GM10847 (cell line): ENCODE measurements around the gene PTPRM.

Experiments
- POLR2A ChIP-seq: IDR thresholded peaks from 2 replicates; pipeline ENCODE4 v1.6.1; 2011; ENCODE audit not compliant: insufficient read length; ENCODE audit errors: extremely low read depth

PTPRM gene

DNA sequence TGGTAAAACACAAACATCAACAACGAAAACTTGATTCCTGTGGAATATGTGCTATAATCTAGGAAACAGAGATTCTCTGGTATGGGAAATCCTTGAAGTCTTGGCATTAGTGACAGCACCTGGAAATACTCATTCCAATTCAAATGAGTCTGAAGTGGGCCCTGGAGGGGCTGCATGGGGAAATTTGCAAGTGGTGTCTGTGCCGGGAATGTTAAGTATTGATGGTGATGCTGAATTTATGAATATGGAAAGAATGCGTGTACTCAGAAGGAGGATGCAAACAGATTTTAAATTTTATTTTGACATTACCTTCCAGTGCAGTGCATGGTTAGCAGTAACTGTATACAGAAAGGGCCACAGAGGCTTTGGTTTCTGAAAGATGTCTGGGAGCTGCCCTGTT lies 37.2 kb downstream of the PTPRM start:
- no peak for TF ChIP-seq POLR2A

DNA sequence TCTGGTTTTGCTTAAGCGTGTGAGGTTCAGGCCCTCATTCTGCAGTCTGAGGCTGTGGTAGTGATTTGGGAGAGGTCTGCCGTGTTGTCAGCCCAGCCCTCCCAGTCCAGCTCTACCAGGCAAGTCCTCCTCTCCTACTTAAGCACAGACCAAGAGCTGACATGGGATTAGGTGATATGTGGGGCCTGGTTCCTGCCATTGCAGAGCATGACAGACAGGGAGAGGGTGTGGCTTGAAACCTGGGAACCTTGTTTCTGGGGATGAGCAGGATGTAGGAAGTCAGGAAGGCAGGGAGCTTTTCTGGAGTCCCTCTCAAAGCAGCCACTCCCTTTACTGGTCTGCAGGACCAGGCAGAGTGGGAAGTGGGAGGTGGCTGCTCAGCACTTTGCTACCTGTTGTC lies 38.6 kb downstream of the PTPRM start:
- no peak for TF ChIP-seq POLR2A

DNA sequence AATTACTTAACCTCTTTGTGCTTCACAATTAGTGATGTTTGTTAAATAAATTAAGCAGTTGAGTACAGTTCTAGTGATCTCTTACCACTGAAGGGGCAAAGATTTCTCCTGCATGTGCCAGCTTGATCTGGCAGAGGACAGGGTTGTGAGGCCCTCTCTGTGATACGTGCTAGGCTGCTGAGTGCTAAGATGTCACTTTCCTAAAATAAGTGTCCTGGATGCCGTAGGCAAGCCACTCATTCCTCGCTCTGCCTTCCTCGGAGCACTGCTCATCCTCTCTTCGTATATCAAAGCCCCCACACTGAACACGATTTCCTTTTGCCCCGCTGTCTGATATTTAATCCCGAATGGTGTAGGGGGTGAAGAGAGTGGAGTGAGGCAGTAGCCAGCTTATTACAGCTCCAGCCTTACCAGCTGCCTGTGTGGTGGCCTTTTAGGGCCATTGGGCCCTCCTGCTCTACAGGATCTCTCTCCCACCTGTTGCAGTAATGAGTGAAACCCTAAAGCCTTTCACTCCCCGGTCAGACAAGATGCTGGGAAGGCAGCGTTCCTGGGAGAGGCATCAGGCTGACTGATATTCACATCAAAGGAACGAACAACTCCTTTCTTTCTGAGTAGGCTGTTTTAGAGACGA lies 40.5 kb downstream of the PTPRM start:
- no peak for TF ChIP-seq POLR2A

GRCh38 chr18:7608174-7608550 lies 41.0 kb downstream of the PTPRM start:
- TF ChIP-seq POLR2A = no peak

DNA sequence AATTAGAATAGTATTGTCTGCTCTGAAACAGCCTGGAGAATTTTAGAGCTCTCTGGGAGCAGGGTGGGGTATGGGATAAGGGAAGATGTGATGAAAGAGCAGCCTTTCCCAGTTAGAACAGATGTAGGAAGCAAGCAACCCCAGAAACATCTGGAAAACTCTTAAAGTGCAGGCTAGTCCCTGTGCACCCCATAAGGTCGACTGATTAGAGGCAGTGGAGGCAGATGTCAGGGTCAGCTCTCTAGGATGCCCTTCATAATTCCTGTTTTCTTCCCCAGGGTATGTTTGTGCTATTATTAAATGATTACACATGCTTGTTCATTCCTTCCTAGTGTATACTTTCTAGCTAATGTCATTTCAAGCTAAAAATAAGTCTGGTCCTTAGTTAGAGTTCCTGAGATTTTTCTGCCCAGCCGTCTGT lies 41.7 kb downstream of the PTPRM start:
- no peak for TF ChIP-seq POLR2A

DNA sequence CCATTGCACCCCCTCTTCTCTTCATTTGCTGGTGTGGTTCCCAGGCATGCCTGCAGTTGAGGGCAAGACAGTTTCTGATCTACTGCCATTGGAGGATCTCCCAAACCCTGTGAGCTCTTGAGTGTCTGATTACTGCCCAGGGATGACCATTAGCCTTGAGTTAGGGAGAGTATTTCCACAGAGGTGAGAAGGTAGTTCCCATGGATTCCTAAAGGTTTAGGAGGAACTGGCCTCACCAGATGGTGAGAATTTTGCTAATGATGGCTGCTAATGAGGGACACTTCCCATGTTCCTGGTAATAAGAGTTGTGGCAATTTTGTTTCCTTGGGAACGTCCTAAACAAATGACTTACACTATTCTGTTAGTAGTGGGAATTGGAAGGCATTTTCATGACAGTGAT lies 42.5 kb downstream of the PTPRM start:
- no peak for TF ChIP-seq POLR2A

DNA sequence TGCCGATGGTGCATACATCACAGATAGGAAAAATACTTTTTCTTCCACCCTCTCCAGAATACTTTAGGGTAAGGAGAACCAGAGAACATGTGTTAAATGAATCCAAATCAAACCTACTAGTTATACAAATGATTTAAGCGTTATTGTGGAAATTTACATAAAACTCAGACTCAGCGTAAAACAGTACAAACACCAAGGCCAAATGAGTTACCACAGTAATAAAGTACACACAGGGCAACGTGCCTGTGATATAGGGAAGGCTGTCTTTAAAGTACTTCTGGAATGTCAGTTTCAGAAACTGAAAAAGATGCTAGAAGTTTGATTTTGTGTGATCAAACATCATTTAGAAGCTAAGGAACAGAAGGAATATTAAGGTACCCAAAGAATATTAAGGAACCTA lies 46.9 kb downstream of the PTPRM start:
- TF ChIP-seq POLR2A = no peak

GRCh38 chr18:7615840-7616239 lies 48.7 kb downstream of the PTPRM start:
- TF ChIP-seq POLR2A = no peak

- no peak for TF ChIP-seq POLR2A
These were observed 49.5 kb downstream of the PTPRM start for GRCh38 chr18:7616661-7617060.

DNA sequence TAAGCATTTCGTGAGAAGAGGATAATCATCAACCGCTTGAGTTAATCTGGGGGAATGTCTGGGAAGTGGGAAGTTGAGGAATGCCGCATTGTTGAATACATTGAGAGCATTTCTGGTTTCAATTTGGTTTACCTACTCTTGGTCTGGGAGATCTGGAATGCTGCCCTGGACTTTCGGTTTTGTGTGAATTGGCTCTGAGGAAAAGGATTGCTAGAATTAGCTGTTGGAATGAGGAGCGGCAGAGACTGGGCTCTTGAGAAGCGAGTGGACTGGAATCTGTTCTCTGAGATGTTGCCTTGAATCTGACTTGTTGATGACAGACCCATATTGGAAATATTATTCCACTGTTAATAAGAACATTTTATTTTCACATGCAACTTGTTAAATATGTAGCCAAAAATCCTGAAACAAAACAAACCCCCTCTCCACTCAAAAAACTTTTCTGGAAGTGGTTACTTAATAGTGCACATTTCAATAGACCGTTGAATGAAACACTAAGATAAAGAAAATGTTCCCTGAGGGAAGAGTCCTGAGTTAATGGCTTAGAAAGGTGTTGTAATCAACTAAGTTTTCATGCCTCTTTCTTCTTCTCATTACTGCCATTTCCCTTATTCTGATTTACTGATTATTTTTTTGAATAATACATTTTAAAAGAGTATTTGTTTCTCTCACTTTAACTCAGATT lies 50.8 kb downstream of the PTPRM start:
- no peak for TF ChIP-seq POLR2A

DNA sequence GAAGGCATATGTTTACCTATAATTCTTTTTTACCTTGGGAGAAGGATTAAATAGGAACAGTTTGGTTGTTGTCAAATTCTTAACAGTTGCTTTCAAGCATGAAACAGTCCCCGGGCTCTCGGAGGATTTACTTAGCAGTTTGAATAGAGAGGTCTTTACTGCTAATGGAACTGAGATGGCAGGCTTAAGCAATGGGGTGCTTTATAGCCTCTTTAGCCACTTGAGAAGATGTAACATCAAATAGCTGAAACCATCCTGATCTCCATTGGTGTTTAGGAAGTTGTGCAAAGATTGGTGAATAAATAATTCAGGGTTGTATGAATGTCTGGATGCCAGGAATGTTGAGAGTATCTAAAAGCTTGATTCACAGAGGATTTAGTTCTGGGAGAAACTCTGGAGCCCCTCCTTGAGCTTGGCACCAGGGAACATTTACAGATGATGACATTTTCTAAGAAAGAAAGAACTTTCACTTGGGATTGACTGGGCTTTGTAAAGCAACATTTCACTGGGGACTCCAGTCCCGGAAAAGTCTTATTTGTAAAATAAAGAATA lies 51.9 kb downstream of the PTPRM start:
- no peak for TF ChIP-seq POLR2A

DNA sequence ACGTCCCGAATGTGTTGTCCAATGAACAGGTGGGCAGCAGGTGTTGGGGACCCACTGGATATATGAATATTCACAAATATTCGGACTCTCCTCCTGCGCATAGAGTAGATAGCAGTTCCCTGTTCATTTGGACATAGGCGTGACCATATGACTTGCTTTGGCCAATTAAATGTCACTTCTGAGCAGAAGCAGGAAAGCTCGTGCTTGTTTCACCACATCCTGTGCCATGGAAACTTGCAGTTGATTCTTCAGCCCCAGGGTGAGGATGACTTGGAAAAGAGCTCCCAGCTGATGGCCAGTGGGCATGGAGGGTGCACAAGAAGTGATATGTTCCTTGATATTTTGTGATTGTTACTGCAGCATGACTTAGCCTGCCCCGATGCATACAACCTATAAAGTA lies 52.6 kb downstream of the PTPRM start:
- no peak for TF ChIP-seq POLR2A

DNA sequence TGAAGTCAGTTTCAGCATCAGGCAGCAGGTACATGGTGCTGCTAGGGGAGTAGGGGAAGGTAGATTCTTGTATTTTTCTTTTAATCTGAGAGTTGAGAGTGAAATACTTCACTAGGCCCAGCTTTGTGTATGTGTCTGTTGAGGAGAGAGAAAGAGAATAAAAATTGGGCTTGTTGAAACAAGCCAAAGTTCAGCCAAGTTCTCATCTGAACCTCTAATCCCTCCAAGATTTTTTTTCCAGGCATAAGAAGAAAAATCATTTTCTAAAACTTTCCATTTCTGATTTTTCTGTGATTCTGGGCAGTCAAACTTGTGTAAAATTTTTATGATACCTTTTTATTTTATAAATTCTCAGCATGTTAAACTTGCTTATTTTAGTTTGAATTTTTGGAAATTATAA lies 55.6 kb downstream of the PTPRM start:
- TF ChIP-seq POLR2A = no peak

GRCh38 chr18:7623681-7624080 lies 56.6 kb downstream of the PTPRM start:
- TF ChIP-seq POLR2A = no peak

DNA sequence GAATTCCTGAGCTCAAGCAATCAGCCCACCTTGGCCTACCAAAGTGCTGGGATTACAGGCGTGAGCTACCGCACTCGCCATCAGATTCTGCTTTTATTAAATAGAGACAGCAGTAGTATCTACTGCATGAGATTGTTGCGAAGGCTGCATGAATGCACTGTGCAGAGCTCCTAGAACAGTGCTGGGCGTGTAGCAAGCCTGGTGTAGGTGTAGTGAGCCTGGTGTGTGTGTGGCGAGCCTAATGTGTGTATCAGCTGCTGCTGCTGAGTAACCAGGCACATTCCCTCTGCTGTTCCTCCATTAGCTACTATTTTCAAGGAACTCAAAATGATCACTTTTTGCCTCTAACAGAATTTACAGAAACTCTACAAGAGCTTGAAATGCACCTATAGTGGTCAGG lies 57.6 kb downstream of the PTPRM start:
- TF ChIP-seq POLR2A = no peak

GRCh38 chr18:7626175-7626921 lies 59.2 kb downstream of the PTPRM start:
- TF ChIP-seq POLR2A = no peak
